Liver (tissue), 9 donors: ENCODE data around the gene LRRC18. TPM values are rescaled to one million over a fixed set of nuclear protein-coding genes. Genes with fewer than 3 reads are reported as not detected.

Experiments used
- DNase-seq: peaks from one replicate; pipeline ENCODE4 v3.0.0-alpha.2; 2017; ENCODE audit warnings: low spot score
- H3K27ac ChIP-seq, 2 donors: one replicate each; pipeline ENCODE4 v1.7.0; 2013; ENCODE audit warnings: inconsistent platforms in 2 of 2, low read length in 2 of 2, control low read depth in 1 of 2, low read depth in 1 of 2, mild to moderate bottlenecking in 1 of 2
- H3K27me3 ChIP-seq, 4 donors: one replicate each; pipeline versions ENCODE4 v1.6.1 to v1.7.0; 2013; ENCODE audit warnings: low read length in 3 of 4, inconsistent platforms in 1 of 4, mild to moderate bottlenecking in 1 of 4, moderate library complexity in 1 of 4; ENCODE audit not compliant: control insufficient read depth in 4 of 4, insufficient read depth in 4 of 4
- H3K36me3 ChIP-seq, 4 donors: one replicate each; pipeline versions ENCODE4 v1.6.1 to v1.7.0; 2013; ENCODE audit warnings: low read length in 3 of 4, mild to moderate bottlenecking in 3 of 4, low read depth in 1 of 4, moderate library complexity in 1 of 4; ENCODE audit not compliant: control insufficient read depth in 4 of 4, insufficient read depth in 3 of 4
- H3K4me1 ChIP-seq, 4 donors: one replicate each; pipeline versions ENCODE4 v1.6.1 to v1.7.0; 2013; ENCODE audit warnings: low read length in 3 of 4, mild to moderate bottlenecking in 3 of 4, moderate library complexity in 1 of 4; ENCODE audit not compliant: control insufficient read depth in 4 of 4, insufficient read depth in 4 of 4
- H3K4me3 ChIP-seq, 3 donors: one replicate each; pipeline versions ENCODE4 v1.6.1 to v1.7.0; 2013; ENCODE audit warnings: low read length in 3 of 3, control low read depth in 1 of 3, low read depth in 1 of 3, mild to moderate bottlenecking in 1 of 3
- H3K9ac ChIP-seq, 2 donors: one replicate each; pipeline ENCODE4 v1.7.0; 2013; ENCODE audit warnings: low read length in 2 of 2, mild to moderate bottlenecking in 2 of 2, moderate library complexity in 2 of 2, control low read depth in 1 of 2, low read depth in 1 of 2
- H3K9me3 ChIP-seq, 4 donors: one replicate each; pipeline versions ENCODE4 v1.6.1 to v1.7.0; 2013; ENCODE audit warnings: low read length in 3 of 4; ENCODE audit not compliant: control insufficient read depth in 4 of 4
- ATF3 ChIP-seq: IDR thresholded peaks from 2 replicates; pipeline ENCODE4 v1.6.1; 2016; ENCODE audit warnings: antibody characterized with exemption
- CTCF ChIP-seq: fragments of 150-350 bp; IDR thresholded peaks from 2 replicates; pipeline ENCODE4 v1.5.1; 2017; ENCODE audit warnings: improper control_type of control experiment, low read depth, low read length; ENCODE audit not compliant: missing input control
- EGR1 ChIP-seq, 2 donors: IDR thresholded peaks; 2 replicates each; pipeline ENCODE4 v1.6.1; 2016 to 2018; ENCODE audit warnings: antibody characterized with exemption in 2 of 2, low read depth in 2 of 2
- FOXA1 ChIP-seq: IDR thresholded peaks from 2 replicates; pipeline ENCODE4 v1.6.1; 2016; ENCODE audit warnings: antibody characterized with exemption
- FOXA2 ChIP-seq: IDR thresholded peaks from 2 replicates; pipeline ENCODE4 v1.6.1; 2016; ENCODE audit warnings: antibody characterized with exemption
- GABPA ChIP-seq, 2 donors: IDR thresholded peaks in 1 of 2; conservative IDR thresholded peaks in 1 of 2; 2 replicates each; pipeline ENCODE4 v1.6.1; 2016; ENCODE audit warnings: antibody characterized with exemption in 2 of 2, mild to moderate bottlenecking in 1 of 2, moderate library complexity in 1 of 2
- HNF4A ChIP-seq, 2 donors: conservative IDR thresholded peaks; 2 replicates each; pipeline ENCODE4 v1.6.1; 2016; ENCODE audit warnings: antibody characterized with exemption in 2 of 2, mild to moderate bottlenecking in 2 of 2
- HNF4G ChIP-seq: IDR thresholded peaks from 2 replicates; pipeline ENCODE4 v1.6.1; 2016; ENCODE audit warnings: antibody characterized with exemption
- JUND ChIP-seq, 2 donors: IDR thresholded peaks; 2 replicates each; pipeline ENCODE4 v1.6.1; 2016; ENCODE audit warnings: antibody characterized with exemption in 2 of 2
- MAX ChIP-seq: IDR thresholded peaks from 2 replicates; pipeline ENCODE4 v1.6.1; 2016; ENCODE audit warnings: antibody characterized with exemption
- NR2F2 ChIP-seq: IDR thresholded peaks from 2 replicates; pipeline ENCODE4 v1.6.1; 2016; ENCODE audit warnings: antibody characterized with exemption
- RAD21 ChIP-seq, 2 donors: IDR thresholded peaks; 2 replicates each; pipeline ENCODE4 v1.6.1; 2016; ENCODE audit warnings: antibody characterized with exemption in 2 of 2, mild to moderate bottlenecking in 2 of 2
- REST ChIP-seq: IDR thresholded peaks from 2 replicates; pipeline ENCODE4 v1.6.1; 2016; ENCODE audit warnings: antibody characterized with exemption, mild to moderate bottlenecking
- RXRA ChIP-seq, 2 donors: IDR thresholded peaks; 2 replicates each; pipeline ENCODE4 v1.6.1; 2017 to 2018; ENCODE audit warnings: antibody characterized with exemption in 2 of 2, mild to moderate bottlenecking in 1 of 2
- SP1 ChIP-seq: IDR thresholded peaks from 2 replicates; pipeline ENCODE4 v1.6.1; 2018; ENCODE audit warnings: antibody characterized with exemption, mild to moderate bottlenecking
- TAF1 ChIP-seq: conservative IDR thresholded peaks from 2 replicates; pipeline ENCODE4 v1.6.1; 2016; ENCODE audit warnings: antibody characterized with exemption, mild to moderate bottlenecking
- YY1 ChIP-seq: IDR thresholded peaks from 2 replicates; pipeline ENCODE4 v1.6.1; 2016; ENCODE audit warnings: antibody characterized with exemption, mild to moderate bottlenecking
- ZBTB33 ChIP-seq: IDR thresholded peaks from 2 replicates; pipeline ENCODE4 v1.6.1; 2016; ENCODE audit warnings: antibody characterized with exemption
- WGBS: extraction: QIAGEN DNeasy Blood & Tissue Kit; methylation state at CpG from one replicate; pipeline ENCODE4 v1.1.7; 2013; 5-methylcytosine and 5-hydroxymethylcytosine counted together
- polyA plus RNA-seq, 2 donors: library from polyadenylated mRNA; stranded (reverse) in 1 of 2; unstranded in 1 of 2; fragments of 200-250 nt in 1 of 2; fragments of >200 nt in 1 of 2; fragmentation: Nextera tagmentation in 1 of 2; extraction: Ambion mirVana in 1 of 2; gene quantifications; one replicate each; pipeline versions ENCODE4 v1.2.1 to v1.2.3, GENCODE V29; 2013 to 2015
- total RNA-seq, 2 donors: library from RNA; depleted of rRNA; stranded (reverse); fragments of >200 nt; gene quantifications; one replicate each; pipeline ENCODE4 v1.2.3, GENCODE V29; 2014
- donor health status: healthy.
- donor health status: healthy.
- donor health status: healthy.
- donor health status: healthy.
- donor health status: healthy.

Gene LRRC18
- total and polyA plus RNA-seq, 4 donors = not detected

GRCh38 chr10:48940958-48941357, 1.3 kb upstream of the LRRC18 start (continued):
- TF ChIP-seq RAD21 (IDR thresholded peaks at IDR 0.05) (no peak), FOXA1 (no peak)

GRCh38 chr10:48940372-48940771, 732 bp upstream of the LRRC18 start:
- H3K27me3 ChIP-seq = no peaks in the 10 kb centered on the region
- no peak overlapping the region for H3K4me3 ChIP-seq
- WGBS = 89% methylated on average over 5 of the region's 5 CpGs
- no peak overlapping the region for H3K9ac ChIP-seq
- H3K27ac ChIP-seq = no peak overlapping the region
- DNase-seq = peak; percentile 13
- H3K9me3 ChIP-seq = no peaks in the 10 kb centered on the region
- TF ChIP-seq CTCF (no peak), HNF4G (no peak), ZBTB33 (no peak), REST (no peak), FOXA1 (no peak), SP1 (no peak), TAF1 (no peak), FOXA2 (no peak), EGR1 (IDR thresholded peaks at IDR 0.05; ENCODE audit: low read depth in 2 of 2) (no peak), MAX (no peak), JUND (IDR thresholded peaks at IDR 0.05) (no peak), HNF4A (conservative IDR thresholded peaks at IDR 0.05) (no peak), YY1 (no peak), ATF3 (no peak), RXRA (IDR thresholded peaks at IDR 0.05) (no peak), NR2F2 (no peak), GABPA (IDR thresholded peaks at IDR 0.05 in 1 of 2, conservative IDR thresholded peaks at IDR 0.05 in 1 of 2) (no peak)
- no peaks in the 10 kb centered on the region for H3K4me1 ChIP-seq
- H3K36me3 ChIP-seq = no peaks in the 10 kb centered on the region
